Immature natural killer cell (primary cell): ENCODE data around the gene UTY. TPM values are rescaled to one million over a fixed set of nuclear protein-coding genes. Genes with fewer than 3 reads are reported as not detected.

Experiments
- DNase-seq, 3 donors: peaks; one replicate each; pipeline ENCODE4 v3.0.0; 2022; ENCODE audit warnings: mixed read lengths in 1 of 3
- H3K27ac Mint-ChIP-seq, 6 donors: one replicate each; pipeline ENCODE4 v1.8.0; 2020; ENCODE audit warnings: mixed read lengths in 6 of 6, mild to moderate bottlenecking in 5 of 6, inconsistent platforms in 4 of 6, moderate library complexity in 3 of 6
- H3K27me3 Mint-ChIP-seq, 3 donors: one replicate each; pipeline ENCODE4 v1.8.0; 2020 to 2021; ENCODE audit warnings: low read depth in 3 of 3, mild to moderate bottlenecking in 3 of 3, mixed read lengths in 3 of 3, moderate library complexity in 3 of 3, inconsistent platforms in 1 of 3
- H3K36me3 Mint-ChIP-seq, 3 donors: one replicate each; pipeline ENCODE4 v1.8.0; 2020; ENCODE audit warnings: mixed read lengths in 3 of 3, inconsistent platforms in 2 of 3, mild to moderate bottlenecking in 2 of 3
- H3K4me1 Mint-ChIP-seq, 2 donors: one replicate each; pipeline ENCODE4 v1.8.0; 2020; ENCODE audit warnings: inconsistent platforms in 2 of 2, mild to moderate bottlenecking in 2 of 2, mixed read lengths in 2 of 2, moderate library complexity in 1 of 2
- H3K4me3 Mint-ChIP-seq, 5 donors: one replicate each; pipeline ENCODE4 v1.8.0; 2020; ENCODE audit warnings: mild to moderate bottlenecking in 5 of 5, mixed read lengths in 5 of 5, inconsistent platforms in 3 of 5, moderate library complexity in 3 of 5
- H3K9me3 Mint-ChIP-seq, 6 donors: one replicate each; pipeline ENCODE4 v1.8.0; 2020; ENCODE audit warnings: mild to moderate bottlenecking in 6 of 6, mixed read lengths in 6 of 6, inconsistent platforms in 4 of 6, moderate library complexity in 3 of 6
- polyA plus RNA-seq, 3 donors: library from polyadenylated mRNA; unstranded; fragments of 300-500 nt; fragmentation: Illumina TruSeq; gene quantifications; one replicate each; pipeline ENCODE4 v1.2.3, GENCODE V29; 2021

Gene UTY
- polyA plus RNA-seq: not detected

GRCh38 chrY:13479828-13480227 is at the start of gene UTY:
Gene UTY (minus strand): TSS chrY:13480033. CDS start chrY:13479665, 368 bp downstream.
- DNase-seq: no peak
- H3K4me3 Mint-ChIP-seq: peak within 1 kb of the TSS in 1 of 5 donors; percentile 97
- peaks cover 0 to 11% (median 0%) of the 10 kb centered on the region in 3 donors for H3K27me3 Mint-ChIP-seq
- H3K9me3 Mint-ChIP-seq: no peaks in the 10 kb centered on the region
- no peaks in the 10 kb centered on the region for H3K36me3 Mint-ChIP-seq
- H3K27ac Mint-ChIP-seq: peak within 1 kb of the TSS in 1 of 6 donors; percentile 94
- no peaks in the 10 kb centered on the region for H3K4me1 Mint-ChIP-seq

GRCh38 chrY:13520474-13520873 is 40.6 kb upstream of the UTY start:
- H3K9me3 Mint-ChIP-seq: peaks cover 0 to 5% (median 0%) of the 10 kb centered on the region in 6 donors
- H3K36me3 Mint-ChIP-seq: no peaks in the 10 kb centered on the region
- H3K4me1 Mint-ChIP-seq: no peaks in the 10 kb centered on the region
- H3K27me3 Mint-ChIP-seq: peaks cover 0 to 3% (median 0%) of the 10 kb centered on the region in 3 donors
- no peak for DNase-seq
- H3K27ac Mint-ChIP-seq: no peak overlapping the region
- H3K4me3 Mint-ChIP-seq: no peak overlapping the region

GRCh38 chrY:13501215-13501614 is 21.4 kb upstream of the UTY start:
- DNase-seq: no peak
- Mint-ChIP-seq H3K27me3 (no peaks in the 10 kb centered on the region), H3K4me1 (no peaks in the 10 kb centered on the region), H3K27ac (no peak overlapping the region), H3K4me3 (no peak overlapping the region), H3K9me3 (no peaks in the 10 kb centered on the region), H3K36me3 (no peaks in the 10 kb centered on the region)

- Mint-ChIP-seq H3K27me3 (no peaks in the 10 kb centered on the region), H3K4me1 (no peaks in the 10 kb centered on the region), H3K36me3 (no peaks in the 10 kb centered on the region), H3K27ac (no peak overlapping the region), H3K9me3 (no peaks in the 10 kb centered on the region), H3K4me3 (no peak overlapping the region)
- no peak for DNase-seq
These were observed 13.9 kb upstream of the UTY start for GRCh38 chrY:13493737-13494136.

- Mint-ChIP-seq H3K27ac (no peak overlapping the region), H3K9me3 (no peaks in the 10 kb centered on the region), H3K4me1 (no peaks in the 10 kb centered on the region), H3K36me3 (no peaks in the 10 kb centered on the region), H3K4me3 (no peak overlapping the region), H3K27me3 (no peaks in the 10 kb centered on the region)
- DNase-seq: no peak
These were observed 12.6 kb upstream of the UTY start for GRCh38 chrY:13492408-13492807.

GRCh38 chrY:13488738-13489137 is 8.9 kb upstream of the UTY start:
- Mint-ChIP-seq H3K27ac (no peak overlapping the region), H3K4me3 (no peak overlapping the region), H3K4me1 (no peaks in the 10 kb centered on the region), H3K27me3 (peaks cover 0 to 1% (median 0%) of the 10 kb centered on the region in 3 donors), H3K36me3 (no peaks in the 10 kb centered on the region), H3K9me3 (no peaks in the 10 kb centered on the region)
- no peak for DNase-seq

- Mint-ChIP-seq H3K36me3 (no peaks in the 10 kb centered on the region), H3K27me3 (peaks cover 0 to 13% (median 0%) of the 10 kb centered on the region in 3 donors), H3K4me1 (no peaks in the 10 kb centered on the region), H3K27ac (peak overlapping the region in 1 of 6 donors; percentile 94), H3K4me3 (peak overlapping the region in 1 of 5 donors; percentile 97), H3K9me3 (no peaks in the 10 kb centered on the region)
- no peak for DNase-seq
These were observed 617 bp downstream of the UTY start for GRCh38 chrY:13479121-13479711.

- H3K4me3 Mint-ChIP-seq: peak overlapping the region in 1 of 5 donors; percentile 97
- DNase-seq: no peak
- H3K36me3 Mint-ChIP-seq: no peaks in the 10 kb centered on the region
- peak overlapping the region in 1 of 6 donors; percentile 94 for H3K27ac Mint-ChIP-seq
- no peaks in the 10 kb centered on the region for H3K4me1 Mint-ChIP-seq
- H3K9me3 Mint-ChIP-seq: no peaks in the 10 kb centered on the region
- peaks cover 0 to 14% (median 0%) of the 10 kb centered on the region in 3 donors for H3K27me3 Mint-ChIP-seq
These were observed 1.6 kb downstream of the UTY start for GRCh38 chrY:13478126-13478785.

GRCh38 chrY:13474997-13475396 is 4.8 kb downstream of the UTY start:
- DNase-seq: no peak
- no peaks in the 10 kb centered on the region for H3K4me1 Mint-ChIP-seq
- H3K4me3 Mint-ChIP-seq: peak overlapping the region in 1 of 5 donors; percentile 13
- H3K36me3 Mint-ChIP-seq: no peaks in the 10 kb centered on the region
- H3K27ac Mint-ChIP-seq: peak overlapping the region in 1 of 6 donors; percentile 63
- no peaks in the 10 kb centered on the region for H3K9me3 Mint-ChIP-seq
- peaks cover 0 to 15% (median 0%) of the 10 kb centered on the region in 3 donors for H3K27me3 Mint-ChIP-seq

- peaks cover 0 to 1% (median 0%) of the 10 kb centered on the region in 3 donors for H3K27me3 Mint-ChIP-seq
- no peaks in the 10 kb centered on the region for H3K36me3 Mint-ChIP-seq
- H3K9me3 Mint-ChIP-seq: no peaks in the 10 kb centered on the region
- H3K27ac Mint-ChIP-seq: no peak overlapping the region
- no peak overlapping the region for H3K4me3 Mint-ChIP-seq
- DNase-seq: no peak
- H3K4me1 Mint-ChIP-seq: no peaks in the 10 kb centered on the region
These were observed 28.3 kb downstream of the UTY start for GRCh38 chrY:13451572-13451971.

- H3K36me3 Mint-ChIP-seq: no peaks in the 10 kb centered on the region
These were observed 29.2 kb downstream of the UTY start for GRCh38 chrY:13450596-13451130.

GRCh38 chrY:13445566-13445965 is 34.3 kb downstream of the UTY start:
- Mint-ChIP-seq H3K27me3 (no peaks in the 10 kb centered on the region), H3K4me1 (no peaks in the 10 kb centered on the region), H3K9me3 (no peaks in the 10 kb centered on the region), H3K4me3 (no peak overlapping the region), H3K27ac (no peak overlapping the region), H3K36me3 (no peaks in the 10 kb centered on the region)
- no peak for DNase-seq

More at GRCh38 chrY:13450596-13451130, 29.2 kb downstream of the UTY start:
- no peak overlapping the region for H3K27ac Mint-ChIP-seq
- no peaks in the 10 kb centered on the region for H3K9me3 Mint-ChIP-seq
- H3K4me3 Mint-ChIP-seq: no peak overlapping the region
- no peak for DNase-seq
- H3K4me1 Mint-ChIP-seq: no peaks in the 10 kb centered on the region
- peaks cover 0 to under 1% (median 0%) of the 10 kb centered on the region in 3 donors for H3K27me3 Mint-ChIP-seq

- Mint-ChIP-seq H3K4me3 (no peak overlapping the region), H3K9me3 (no peaks in the 10 kb centered on the region), H3K27ac (no peak overlapping the region), H3K36me3 (no peaks in the 10 kb centered on the region), H3K4me1 (no peaks in the 10 kb centered on the region), H3K27me3 (no peaks in the 10 kb centered on the region)
- DNase-seq: no peak
These were observed 36.7 kb downstream of the UTY start for GRCh38 chrY:13443146-13443545.

- no peak overlapping the region for H3K4me3 Mint-ChIP-seq
- no peaks in the 10 kb centered on the region for H3K36me3 Mint-ChIP-seq
- DNase-seq: no peak
- H3K27ac Mint-ChIP-seq: no peak overlapping the region
- H3K9me3 Mint-ChIP-seq: no peaks in the 10 kb centered on the region
- H3K4me1 Mint-ChIP-seq: no peaks in the 10 kb centered on the region
- peaks cover 0 to 3% (median 0%) of the 10 kb centered on the region in 3 donors for H3K27me3 Mint-ChIP-seq
These were observed 39.0 kb downstream of the UTY start for GRCh38 chrY:13440811-13441210.
